Esophagus squamous epithelium (tissue), 4 donors: ENCODE results near the gene CYP2A6.
"Not testable (repeated sequence)": the region's sequence is repeated elsewhere in the genome, so short reads cannot be mapped to it uniquely, and the experiment has no call there.

ENCODE experiments used
- POLR2A ChIP-seq, 4 donors: fragments of 450-650 bp; IDR thresholded peaks; one replicate each; pipeline ENCODE4 v1.6.1; 2017; ENCODE audit warnings: antibody characterized with exemption in 4 of 4, mild to moderate bottlenecking in 4 of 4, moderate library complexity in 3 of 4
- TF ChIP-seq, protein P1 (sequence below), 6 experiments: fragments of 450-650 bp in 4 of 6; fragments of 200-600 bp in 2 of 6; sonication (generic) in 2 of 6; IDR thresholded peaks; one replicate each; pipeline ENCODE4 v1.5.1; 2016 to 2019; ENCODE audit warnings: antibody characterized with exemption in 6 of 6, mild to moderate bottlenecking in 4 of 6, moderate library complexity in 4 of 6

DNA sequence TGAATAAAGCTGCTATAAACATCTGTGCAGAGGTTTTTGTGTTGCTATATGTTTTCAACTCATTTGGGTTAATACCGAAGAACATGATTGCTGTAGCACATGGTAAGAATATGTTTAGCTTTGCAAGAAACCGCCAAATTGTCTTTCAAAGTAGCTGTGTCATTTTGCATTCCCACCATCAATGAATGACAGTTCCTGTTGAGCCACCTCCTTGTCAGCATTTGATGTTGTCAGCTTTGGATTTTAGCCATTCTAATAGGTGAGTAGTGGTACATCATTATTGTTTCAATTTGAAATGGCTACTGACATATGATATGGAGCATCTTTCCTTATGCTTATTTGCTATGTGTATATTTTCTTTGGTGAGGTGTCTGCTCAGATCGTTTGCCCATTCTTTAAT is 8.2 kb downstream of the CYP2A6 start:
- TF ChIP-seq POLR2A (IDR thresholded peaks at IDR 0.05), result not testable (repeated sequence)
- TF ChIP-seq, protein P1, sequence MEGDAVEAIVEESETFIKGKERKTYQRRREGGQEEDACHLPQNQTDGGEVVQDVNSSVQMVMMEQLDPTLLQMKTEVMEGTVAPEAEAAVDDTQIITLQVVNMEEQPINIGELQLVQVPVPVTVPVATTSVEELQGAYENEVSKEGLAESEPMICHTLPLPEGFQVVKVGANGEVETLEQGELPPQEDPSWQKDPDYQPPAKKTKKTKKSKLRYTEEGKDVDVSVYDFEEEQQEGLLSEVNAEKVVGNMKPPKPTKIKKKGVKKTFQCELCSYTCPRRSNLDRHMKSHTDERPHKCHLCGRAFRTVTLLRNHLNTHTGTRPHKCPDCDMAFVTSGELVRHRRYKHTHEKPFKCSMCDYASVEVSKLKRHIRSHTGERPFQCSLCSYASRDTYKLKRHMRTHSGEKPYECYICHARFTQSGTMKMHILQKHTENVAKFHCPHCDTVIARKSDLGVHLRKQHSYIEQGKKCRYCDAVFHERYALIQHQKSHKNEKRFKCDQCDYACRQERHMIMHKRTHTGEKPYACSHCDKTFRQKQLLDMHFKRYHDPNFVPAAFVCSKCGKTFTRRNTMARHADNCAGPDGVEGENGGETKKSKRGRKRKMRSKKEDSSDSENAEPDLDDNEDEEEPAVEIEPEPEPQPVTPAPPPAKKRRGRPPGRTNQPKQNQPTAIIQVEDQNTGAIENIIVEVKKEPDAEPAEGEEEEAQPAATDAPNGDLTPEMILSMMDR (IDR thresholded peaks at IDR 0.05), result not testable (repeated sequence)
